ENCODE data around the gene BUD31.

Gene BUD31

GRCh38 chr7:99451936-99452335 lies 43.2 kb downstream of the BUD31 start:
- H3K4me3 ChIP-seq (ENCODE audit: low read depth, low read length): no peak overlapping the region
- H3K9ac ChIP-seq (ENCODE audit: low read depth, low read length): no peak overlapping the region
- no peaks in the 10 kb centered on the region for H3K27me3 ChIP-seq (ENCODE audit: control insufficient read depth, insufficient read depth, low read length)
- H3K9me3 ChIP-seq (ENCODE audit: control insufficient read depth, insufficient read depth, low read length): no peaks in the 10 kb centered on the region
- peaks cover 83% of the 10 kb centered on the region for H3K36me3 ChIP-seq (ENCODE audit: control insufficient read depth, insufficient read depth, low read length)
- H3K4me1 ChIP-seq (ENCODE audit: control insufficient read depth, insufficient read depth, low read length): no peaks in the 10 kb centered on the region

GRCh38 chr7:99452541-99452940 lies 43.8 kb downstream of the BUD31 start:
- Histone ChIP-seq H3K4me3 (ENCODE audit: low read depth, low read length) (no peak overlapping the region), H3K36me3 (ENCODE audit: control insufficient read depth, insufficient read depth, low read length) (peaks cover 87% of the 10 kb centered on the region), H3K4me1 (ENCODE audit: control insufficient read depth, insufficient read depth, low read length) (no peaks in the 10 kb centered on the region), H3K9me3 (ENCODE audit: control insufficient read depth, insufficient read depth, low read length) (no peaks in the 10 kb centered on the region), H3K27me3 (ENCODE audit: control insufficient read depth, insufficient read depth, low read length) (no peaks in the 10 kb centered on the region), H3K9ac (ENCODE audit: low read depth, low read length) (no peak overlapping the region)

- H3K9ac ChIP-seq (ENCODE audit: low read depth, low read length): no peak overlapping the region
- peaks cover 88% of the 10 kb centered on the region for H3K36me3 ChIP-seq (ENCODE audit: control insufficient read depth, insufficient read depth, low read length)
- H3K27me3 ChIP-seq (ENCODE audit: control insufficient read depth, insufficient read depth, low read length): no peaks in the 10 kb centered on the region
- H3K4me3 ChIP-seq (ENCODE audit: low read depth, low read length): no peak overlapping the region
- no peaks in the 10 kb centered on the region for H3K9me3 ChIP-seq (ENCODE audit: control insufficient read depth, insufficient read depth, low read length)
- H3K4me1 ChIP-seq (ENCODE audit: control insufficient read depth, insufficient read depth, low read length): no peaks in the 10 kb centered on the region
Measured at GRCh38 chr7:99453105-99453504, 44.3 kb downstream of the BUD31 start.

- no peak overlapping the region for H3K9ac ChIP-seq (ENCODE audit: low read depth, low read length)
- H3K4me1 ChIP-seq (ENCODE audit: control insufficient read depth, insufficient read depth, low read length): no peaks in the 10 kb centered on the region
- H3K27me3 ChIP-seq (ENCODE audit: control insufficient read depth, insufficient read depth, low read length): no peaks in the 10 kb centered on the region
- no peak overlapping the region for H3K4me3 ChIP-seq (ENCODE audit: low read depth, low read length)
- peaks cover 86% of the 10 kb centered on the region for H3K36me3 ChIP-seq (ENCODE audit: control insufficient read depth, insufficient read depth, low read length)
- no peaks in the 10 kb centered on the region for H3K9me3 ChIP-seq (ENCODE audit: control insufficient read depth, insufficient read depth, low read length)
Measured at GRCh38 chr7:99455874-99456273, 47.1 kb downstream of the BUD31 start.

- no peak overlapping the region for H3K9ac ChIP-seq (ENCODE audit: low read depth, low read length)
- H3K36me3 ChIP-seq (ENCODE audit: control insufficient read depth, insufficient read depth, low read length): peaks cover 83% of the 10 kb centered on the region
- no peaks in the 10 kb centered on the region for H3K27me3 ChIP-seq (ENCODE audit: control insufficient read depth, insufficient read depth, low read length)
- H3K9me3 ChIP-seq (ENCODE audit: control insufficient read depth, insufficient read depth, low read length): no peaks in the 10 kb centered on the region
- no peak overlapping the region for H3K4me3 ChIP-seq (ENCODE audit: low read depth, low read length)
- H3K4me1 ChIP-seq (ENCODE audit: control insufficient read depth, insufficient read depth, low read length): no peaks in the 10 kb centered on the region
Measured at GRCh38 chr7:99456288-99456687, 47.5 kb downstream of the BUD31 start.

GRCh38 chr7:99457050-99457649 lies 48.4 kb downstream of the BUD31 start:
- H3K36me3 ChIP-seq (ENCODE audit: control insufficient read depth, insufficient read depth, low read length): peaks cover 74% of the 10 kb centered on the region
- H3K4me1 ChIP-seq (ENCODE audit: control insufficient read depth, insufficient read depth, low read length): no peaks in the 10 kb centered on the region
- H3K27me3 ChIP-seq (ENCODE audit: control insufficient read depth, insufficient read depth, low read length): no peaks in the 10 kb centered on the region
- H3K9ac ChIP-seq (ENCODE audit: low read depth, low read length): no peak overlapping the region
- no peaks in the 10 kb centered on the region for H3K9me3 ChIP-seq (ENCODE audit: control insufficient read depth, insufficient read depth, low read length)
- H3K4me3 ChIP-seq (ENCODE audit: low read depth, low read length): no peak overlapping the region

GRCh38 chr7:99457650-99458493 lies 49.1 kb downstream of the BUD31 start:
- no peak overlapping the region for H3K9ac ChIP-seq (ENCODE audit: low read depth, low read length)

GRCh38 chr7:99459087-99459486 lies 50.3 kb downstream of the BUD31 start:
- no peaks in the 10 kb centered on the region for H3K4me1 ChIP-seq (ENCODE audit: control insufficient read depth, insufficient read depth, low read length)
- H3K9ac ChIP-seq (ENCODE audit: low read depth, low read length): no peak overlapping the region
- H3K4me3 ChIP-seq (ENCODE audit: low read depth, low read length): no peak overlapping the region
- peaks cover 55% of the 10 kb centered on the region for H3K36me3 ChIP-seq (ENCODE audit: control insufficient read depth, insufficient read depth, low read length)
- no peaks in the 10 kb centered on the region for H3K27me3 ChIP-seq (ENCODE audit: control insufficient read depth, insufficient read depth, low read length)
- H3K9me3 ChIP-seq (ENCODE audit: control insufficient read depth, insufficient read depth, low read length): no peaks in the 10 kb centered on the region

More at GRCh38 chr7:99457650-99458493, 49.1 kb downstream of the BUD31 start:
- no peaks in the 10 kb centered on the region for H3K9me3 ChIP-seq (ENCODE audit: control insufficient read depth, insufficient read depth, low read length)
- H3K4me1 ChIP-seq (ENCODE audit: control insufficient read depth, insufficient read depth, low read length): no peaks in the 10 kb centered on the region
- no peaks in the 10 kb centered on the region for H3K27me3 ChIP-seq (ENCODE audit: control insufficient read depth, insufficient read depth, low read length)
- H3K36me3 ChIP-seq (ENCODE audit: control insufficient read depth, insufficient read depth, low read length): peaks cover 67% of the 10 kb centered on the region
- no peak overlapping the region for H3K4me3 ChIP-seq (ENCODE audit: low read depth, low read length)

GRCh38 chr7:99460651-99461050 lies 51.9 kb downstream of the BUD31 start:
- no peak overlapping the region for H3K4me3 ChIP-seq (ENCODE audit: low read depth, low read length)
- no peaks in the 10 kb centered on the region for H3K27me3 ChIP-seq (ENCODE audit: control insufficient read depth, insufficient read depth, low read length)
- H3K4me1 ChIP-seq (ENCODE audit: control insufficient read depth, insufficient read depth, low read length): no peaks in the 10 kb centered on the region
- H3K36me3 ChIP-seq (ENCODE audit: control insufficient read depth, insufficient read depth, low read length): peaks cover 40% of the 10 kb centered on the region
- H3K9ac ChIP-seq (ENCODE audit: low read depth, low read length): no peak overlapping the region
- no peaks in the 10 kb centered on the region for H3K9me3 ChIP-seq (ENCODE audit: control insufficient read depth, insufficient read depth, low read length)

GRCh38 chr7:99461221-99461620 lies 52.5 kb downstream of the BUD31 start:
- Histone ChIP-seq H3K9me3 (ENCODE audit: control insufficient read depth, insufficient read depth, low read length) (no peaks in the 10 kb centered on the region), H3K36me3 (ENCODE audit: control insufficient read depth, insufficient read depth, low read length) (peaks cover 35% of the 10 kb centered on the region), H3K4me1 (ENCODE audit: control insufficient read depth, insufficient read depth, low read length) (no peaks in the 10 kb centered on the region), H3K4me3 (ENCODE audit: low read depth, low read length) (no peak overlapping the region), H3K27me3 (ENCODE audit: control insufficient read depth, insufficient read depth, low read length) (no peaks in the 10 kb centered on the region), H3K9ac (ENCODE audit: low read depth, low read length) (no peak overlapping the region)

GRCh38 chr7:99465421-99465768 lies 56.6 kb downstream of the BUD31 start:
- peak overlapping the region; percentile 99 for H3K9ac ChIP-seq (ENCODE audit: low read depth, low read length)

GRCh38 chr7:99468336-99468918 lies 59.7 kb downstream of the BUD31 start:
- no peaks in the 10 kb centered on the region for H3K4me1 ChIP-seq (ENCODE audit: control insufficient read depth, insufficient read depth, low read length)
- H3K36me3 ChIP-seq (ENCODE audit: control insufficient read depth, insufficient read depth, low read length): no peaks in the 10 kb centered on the region
- H3K9me3 ChIP-seq (ENCODE audit: control insufficient read depth, insufficient read depth, low read length): no peaks in the 10 kb centered on the region
- no peak overlapping the region for H3K9ac ChIP-seq (ENCODE audit: low read depth, low read length)
- H3K27me3 ChIP-seq (ENCODE audit: control insufficient read depth, insufficient read depth, low read length): no peaks in the 10 kb centered on the region
- H3K4me3 ChIP-seq (ENCODE audit: low read depth, low read length): no peak overlapping the region

More at GRCh38 chr7:99465421-99465768, 56.6 kb downstream of the BUD31 start:
- H3K9me3 ChIP-seq (ENCODE audit: control insufficient read depth, insufficient read depth, low read length): no peaks in the 10 kb centered on the region
- peak overlapping the region; percentile 99 for H3K4me3 ChIP-seq (ENCODE audit: low read depth, low read length)
- H3K4me1 ChIP-seq (ENCODE audit: control insufficient read depth, insufficient read depth, low read length): no peaks in the 10 kb centered on the region
- H3K27me3 ChIP-seq (ENCODE audit: control insufficient read depth, insufficient read depth, low read length): no peaks in the 10 kb centered on the region
- peaks cover 4% of the 10 kb centered on the region for H3K36me3 ChIP-seq (ENCODE audit: control insufficient read depth, insufficient read depth, low read length)
